Measurements from ENCODE around the gene PITPNB. TPM values are rescaled to one million over a fixed set of nuclear protein-coding genes. Genes with fewer than 3 reads are reported as not detected.

The PITPNB gene
- total RNA-seq, 1 experiment from 2014 or later: 135 TPM

DNA sequence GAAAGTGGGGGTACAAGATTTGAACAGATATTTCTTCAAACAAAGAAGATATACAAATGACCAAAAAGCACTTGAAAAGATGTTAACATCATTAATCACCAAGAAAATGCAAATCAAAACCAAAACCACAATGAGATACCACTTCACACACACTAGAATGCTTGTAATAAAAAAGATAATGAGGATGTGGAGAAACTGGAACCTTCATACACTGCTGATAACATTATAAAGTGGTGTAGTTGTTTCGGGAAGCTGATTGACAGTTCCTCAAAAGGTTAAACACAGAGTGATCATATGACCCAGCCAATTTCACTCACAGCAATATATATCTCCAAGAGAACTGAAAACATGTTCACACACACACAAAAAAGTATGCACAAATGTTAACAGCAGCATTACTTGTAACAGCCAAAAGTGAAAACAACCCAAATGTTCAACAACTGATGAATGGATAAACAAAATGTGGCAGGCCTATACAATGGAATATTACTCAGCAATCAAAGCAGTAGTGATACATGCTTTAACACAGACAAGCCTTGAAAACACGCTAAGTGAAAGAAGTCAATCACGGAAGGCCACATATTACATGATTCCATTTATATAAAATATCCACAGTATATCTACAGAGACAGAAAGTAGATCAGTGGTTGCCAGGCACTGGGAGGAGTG is 15.1 kb downstream of the PITPNB start:
- POLR2A ChIA-PET (ENCODE audit: low non-redundant PET): no interaction called here
- BruUV-seq (replicated peaks): no TSS peak

DNA sequence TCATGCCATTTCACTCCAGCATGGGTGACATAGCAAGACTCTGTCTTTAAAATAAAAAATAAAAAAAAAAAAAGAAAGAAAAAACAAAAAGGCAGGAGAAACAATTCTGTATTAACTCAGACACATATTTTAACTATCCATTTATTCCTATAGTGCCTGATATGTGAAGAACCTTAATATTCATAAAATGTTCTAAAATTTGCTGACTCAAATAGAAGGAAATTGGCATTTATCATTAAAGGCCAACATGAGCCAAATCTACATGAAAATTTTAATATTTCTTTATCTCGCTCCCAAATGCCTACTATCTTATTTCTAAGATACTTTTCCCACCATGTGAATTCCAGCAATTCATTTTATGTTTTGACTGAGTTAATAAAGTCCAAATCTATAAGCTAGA is 18.9 kb downstream of the PITPNB start:
- Histone ChIP-seq H3K27ac (ENCODE audit: low read depth, low read length, poor library complexity, severe bottlenecking) (no peak overlapping the region), H3K4me1 (ENCODE audit: insufficient read depth, low read length, poor library complexity, severe bottlenecking) (peaks cover 23% of the 10 kb centered on the region), H3K27me3 (replicated peaks; ENCODE audit: insufficient read depth, low read depth, low read length, poor library complexity) (no peaks in the 10 kb centered on the region), H3K9me3 (ENCODE audit: low read depth, low read length, poor library complexity, severe bottlenecking) (no peaks in the 10 kb centered on the region), H3K36me3 (ENCODE audit: insufficient read depth, low read length, poor library complexity, severe bottlenecking) (peaks cover 43% of the 10 kb centered on the region), H3K4me3 (ENCODE audit: low read depth, low read length, poor library complexity, severe bottlenecking) (no peak overlapping the region)
- no peak for TF ChIP-seq EZH2 (IDR thresholded peaks at IDR 0.05; ENCODE audit: borderline replicate concordance, low read depth, low read length, poor library complexity, severe bottlenecking)
- TF ChIP-seq, protein P1, sequence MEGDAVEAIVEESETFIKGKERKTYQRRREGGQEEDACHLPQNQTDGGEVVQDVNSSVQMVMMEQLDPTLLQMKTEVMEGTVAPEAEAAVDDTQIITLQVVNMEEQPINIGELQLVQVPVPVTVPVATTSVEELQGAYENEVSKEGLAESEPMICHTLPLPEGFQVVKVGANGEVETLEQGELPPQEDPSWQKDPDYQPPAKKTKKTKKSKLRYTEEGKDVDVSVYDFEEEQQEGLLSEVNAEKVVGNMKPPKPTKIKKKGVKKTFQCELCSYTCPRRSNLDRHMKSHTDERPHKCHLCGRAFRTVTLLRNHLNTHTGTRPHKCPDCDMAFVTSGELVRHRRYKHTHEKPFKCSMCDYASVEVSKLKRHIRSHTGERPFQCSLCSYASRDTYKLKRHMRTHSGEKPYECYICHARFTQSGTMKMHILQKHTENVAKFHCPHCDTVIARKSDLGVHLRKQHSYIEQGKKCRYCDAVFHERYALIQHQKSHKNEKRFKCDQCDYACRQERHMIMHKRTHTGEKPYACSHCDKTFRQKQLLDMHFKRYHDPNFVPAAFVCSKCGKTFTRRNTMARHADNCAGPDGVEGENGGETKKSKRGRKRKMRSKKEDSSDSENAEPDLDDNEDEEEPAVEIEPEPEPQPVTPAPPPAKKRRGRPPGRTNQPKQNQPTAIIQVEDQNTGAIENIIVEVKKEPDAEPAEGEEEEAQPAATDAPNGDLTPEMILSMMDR (conservative IDR thresholded peaks at IDR 0.05; ENCODE audit: low read depth, low read length): no peak
- intact Hi-C loops (cut with micrococcal nuclease; ENCODE audit: unreplicated experiment): no loop called here
- DNase-seq (ENCODE audit: low spot score): no peak
- ChIA-PET CTCF (no interaction called here), POLR2A (ENCODE audit: low non-redundant PET) (no interaction called here)
- BruUV-seq (replicated peaks): no TSS peak

More for the DNA sequence above, 15.1 kb downstream of the PITPNB start:
- DNase-seq (ENCODE audit: low spot score): no peak
- CTCF ChIA-PET: no interaction called here
- TF ChIP-seq, protein P1 (conservative IDR thresholded peaks at IDR 0.05; ENCODE audit: low read depth, low read length): no peak
- TF ChIP-seq EZH2 (IDR thresholded peaks at IDR 0.05; ENCODE audit: borderline replicate concordance, low read depth, low read length, poor library complexity, severe bottlenecking): no peak
- H3K27me3 ChIP-seq (replicated peaks; ENCODE audit: insufficient read depth, low read depth, low read length, poor library complexity): no peaks in the 10 kb centered on the region
- no peak overlapping the region for H3K4me3 ChIP-seq (ENCODE audit: low read depth, low read length, poor library complexity, severe bottlenecking)
- intact Hi-C loops (cut with micrococcal nuclease; ENCODE audit: unreplicated experiment): no loop called here
- no peak overlapping the region for H3K27ac ChIP-seq (ENCODE audit: low read depth, low read length, poor library complexity, severe bottlenecking)
- H3K4me1 ChIP-seq (ENCODE audit: insufficient read depth, low read length, poor library complexity, severe bottlenecking): no peaks in the 10 kb centered on the region
- H3K9me3 ChIP-seq (ENCODE audit: low read depth, low read length, poor library complexity, severe bottlenecking): no peaks in the 10 kb centered on the region
- peaks cover 47% of the 10 kb centered on the region for H3K36me3 ChIP-seq (ENCODE audit: insufficient read depth, low read length, poor library complexity, severe bottlenecking)

DNA sequence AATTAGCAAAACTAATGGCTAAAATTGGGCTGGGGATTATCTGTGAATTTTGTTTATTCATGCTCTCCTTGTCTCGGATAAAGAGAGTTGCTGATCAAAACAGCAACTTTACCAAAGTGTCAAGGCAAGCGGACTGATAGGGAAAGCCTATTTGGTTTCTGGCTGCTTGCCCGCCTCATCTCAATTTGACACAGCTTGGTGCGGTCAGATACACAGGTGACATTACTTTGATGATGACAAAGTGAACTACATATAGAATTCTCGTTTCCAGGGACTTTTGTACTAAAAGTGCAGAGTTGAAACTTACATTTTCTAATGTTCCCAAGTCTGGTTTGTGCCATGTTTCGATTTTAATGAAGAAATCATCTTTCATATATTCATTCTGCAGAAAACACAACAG is 22.8 kb downstream of the PITPNB start:
- CTCF ChIA-PET: interaction anchor here (1.2 kb wide), 1 partner anchor 19 kb away, joined by 3 read pairs; no protein-coding TSS in a partner anchor
- Histone ChIP-seq H3K36me3 (ENCODE audit: insufficient read depth, low read length, poor library complexity, severe bottlenecking) (peaks cover 57% of the 10 kb centered on the region), H3K27ac (ENCODE audit: low read depth, low read length, poor library complexity, severe bottlenecking) (no peak overlapping the region), H3K4me1 (ENCODE audit: insufficient read depth, low read length, poor library complexity, severe bottlenecking) (peaks cover 23% of the 10 kb centered on the region), H3K27me3 (replicated peaks; ENCODE audit: insufficient read depth, low read depth, low read length, poor library complexity) (no peaks in the 10 kb centered on the region), H3K4me3 (ENCODE audit: low read depth, low read length, poor library complexity, severe bottlenecking) (no peak overlapping the region), H3K9me3 (ENCODE audit: low read depth, low read length, poor library complexity, severe bottlenecking) (no peaks in the 10 kb centered on the region)
- BruUV-seq (replicated peaks): no TSS peak
- POLR2A ChIA-PET (ENCODE audit: low non-redundant PET): no interaction called here
- TF ChIP-seq, protein P1 (conservative IDR thresholded peaks at IDR 0.05; ENCODE audit: low read depth, low read length): no peak
- TF ChIP-seq EZH2 (IDR thresholded peaks at IDR 0.05; ENCODE audit: borderline replicate concordance, low read depth, low read length, poor library complexity, severe bottlenecking): no peak
- intact Hi-C loops (cut with micrococcal nuclease; ENCODE audit: unreplicated experiment): no loop called here
- no peak for DNase-seq (ENCODE audit: low spot score)
